Chondrocyte (in vitro differentiated cells): ENCODE data around the gene OOSP4B. TPM values are rescaled to one million over a fixed set of nuclear protein-coding genes. Genes with fewer than 3 reads are reported as not detected.
"Not testable (repeated sequence)": the region's sequence is repeated elsewhere in the genome, so short reads cannot be mapped to it uniquely, and the experiment has no call there.

Experiments used
- DNase-seq: peaks from one replicate; pipeline ENCODE4 v3.0.0; 2021; ENCODE audit warnings: mixed read lengths, low spot score
- H3K27ac Mint-ChIP-seq: one replicate; pipeline ENCODE4 v1.8.0; 2021; ENCODE audit warnings: mild to moderate bottlenecking, moderate library complexity, mixed read lengths; ENCODE audit not compliant: unreplicated experiment
- H3K27me3 Mint-ChIP-seq: 2 replicates; pipeline ENCODE4 v1.8.0; 2021; ENCODE audit warnings: low read depth, mixed read lengths
- H3K36me3 Mint-ChIP-seq: 2 replicates; pipeline ENCODE4 v1.8.0; 2021; ENCODE audit warnings: low read depth, mixed read lengths
- H3K4me1 Mint-ChIP-seq: 2 replicates; pipeline ENCODE4 v1.8.0; 2021; ENCODE audit warnings: low read depth, mild to moderate bottlenecking, mixed read lengths
- H3K4me3 Mint-ChIP-seq: one replicate; pipeline ENCODE4 v1.8.0; 2021; ENCODE audit warnings: mild to moderate bottlenecking, moderate library complexity, mixed read lengths; ENCODE audit not compliant: unreplicated experiment
- H3K9me3 Mint-ChIP-seq: 2 replicates; pipeline ENCODE4 v1.8.0; 2021; ENCODE audit warnings: low read depth, mixed read lengths
- total RNA-seq: library from RNA; stranded (reverse); gene quantifications from 3 replicates; pipeline ENCODE4 v1.2.1, GENCODE V29; 2021
- TF ChIP-seq, protein P1 (sequence below): fragments of 200-600 bp; sonication (generic); IDR thresholded peaks from 2 replicates; pipeline ENCODE4 v1.5.0; 2021; ENCODE audit warnings: antibody characterized with exemption, mild to moderate bottlenecking, moderate library complexity

OOSP4B gene
- total RNA-seq, 1 donor from 2014 or later: not detected

DNA sequence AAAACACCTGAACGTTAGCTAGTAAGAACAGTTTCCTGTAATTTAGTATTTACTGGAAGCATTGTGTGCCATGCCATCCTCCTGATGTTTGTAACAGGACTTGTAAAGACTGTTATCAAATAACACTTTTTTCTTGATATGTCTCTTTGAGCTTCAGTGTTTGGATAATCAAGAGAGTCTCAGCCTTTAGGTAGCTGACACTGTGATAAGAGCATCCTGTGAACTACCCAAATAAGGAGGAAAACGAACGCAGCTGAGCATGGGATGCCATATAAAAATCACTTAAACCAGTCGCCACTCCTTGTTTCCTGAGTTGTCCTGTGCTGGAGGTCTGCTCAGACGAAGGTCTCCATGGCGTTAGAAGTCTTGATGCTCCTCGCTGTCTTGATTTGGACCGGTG is 23.1 kb downstream of the OOSP4B start, which contains the start of gene OOSP2:
TSS of gene OOSP2 (plus strand) at position 301 of the 400 bp plus-strand sequence. CDS start at position 352, 51 bp downstream.
- H3K27ac Mint-ChIP-seq: no peak within 1 kb of the TSS
- H3K36me3 Mint-ChIP-seq: no peaks in the 10 kb centered on the region
- H3K4me1 Mint-ChIP-seq: no peaks in the 10 kb centered on the region
- TF ChIP-seq, protein P1, sequence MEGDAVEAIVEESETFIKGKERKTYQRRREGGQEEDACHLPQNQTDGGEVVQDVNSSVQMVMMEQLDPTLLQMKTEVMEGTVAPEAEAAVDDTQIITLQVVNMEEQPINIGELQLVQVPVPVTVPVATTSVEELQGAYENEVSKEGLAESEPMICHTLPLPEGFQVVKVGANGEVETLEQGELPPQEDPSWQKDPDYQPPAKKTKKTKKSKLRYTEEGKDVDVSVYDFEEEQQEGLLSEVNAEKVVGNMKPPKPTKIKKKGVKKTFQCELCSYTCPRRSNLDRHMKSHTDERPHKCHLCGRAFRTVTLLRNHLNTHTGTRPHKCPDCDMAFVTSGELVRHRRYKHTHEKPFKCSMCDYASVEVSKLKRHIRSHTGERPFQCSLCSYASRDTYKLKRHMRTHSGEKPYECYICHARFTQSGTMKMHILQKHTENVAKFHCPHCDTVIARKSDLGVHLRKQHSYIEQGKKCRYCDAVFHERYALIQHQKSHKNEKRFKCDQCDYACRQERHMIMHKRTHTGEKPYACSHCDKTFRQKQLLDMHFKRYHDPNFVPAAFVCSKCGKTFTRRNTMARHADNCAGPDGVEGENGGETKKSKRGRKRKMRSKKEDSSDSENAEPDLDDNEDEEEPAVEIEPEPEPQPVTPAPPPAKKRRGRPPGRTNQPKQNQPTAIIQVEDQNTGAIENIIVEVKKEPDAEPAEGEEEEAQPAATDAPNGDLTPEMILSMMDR: no peak
- no peak within 1 kb of the TSS for H3K4me3 Mint-ChIP-seq
- H3K9me3 Mint-ChIP-seq: no peaks in the 10 kb centered on the region
- H3K27me3 Mint-ChIP-seq: peaks cover 7% of the 10 kb centered on the region
- DNase-seq: no peak

DNA sequence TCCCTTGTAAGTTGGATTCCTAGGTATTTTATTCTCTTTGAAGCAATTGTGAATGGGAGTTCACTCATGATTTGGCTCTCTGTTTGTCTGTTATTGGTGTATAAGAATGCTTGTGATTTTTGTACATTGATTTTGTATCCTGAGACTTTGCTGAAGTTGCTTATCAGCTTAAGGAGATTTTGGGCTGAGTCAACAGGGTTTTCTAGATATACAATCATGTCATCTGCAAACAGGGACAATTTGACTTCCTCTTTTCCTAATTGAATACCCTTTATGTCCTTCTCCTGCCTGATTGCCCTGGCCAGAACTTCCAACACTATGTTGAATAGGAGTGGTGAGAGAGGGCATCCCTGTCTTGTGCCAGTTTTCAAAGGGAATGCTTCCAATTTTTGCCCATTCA is 33.4 kb downstream of the OOSP4B start:
- H3K36me3 Mint-ChIP-seq, H3K4me3 Mint-ChIP-seq, H3K27me3 Mint-ChIP-seq, H3K27ac Mint-ChIP-seq, H3K9me3 Mint-ChIP-seq, DNase-seq, H3K4me1 Mint-ChIP-seq: not testable (repeated sequence)

DNA sequence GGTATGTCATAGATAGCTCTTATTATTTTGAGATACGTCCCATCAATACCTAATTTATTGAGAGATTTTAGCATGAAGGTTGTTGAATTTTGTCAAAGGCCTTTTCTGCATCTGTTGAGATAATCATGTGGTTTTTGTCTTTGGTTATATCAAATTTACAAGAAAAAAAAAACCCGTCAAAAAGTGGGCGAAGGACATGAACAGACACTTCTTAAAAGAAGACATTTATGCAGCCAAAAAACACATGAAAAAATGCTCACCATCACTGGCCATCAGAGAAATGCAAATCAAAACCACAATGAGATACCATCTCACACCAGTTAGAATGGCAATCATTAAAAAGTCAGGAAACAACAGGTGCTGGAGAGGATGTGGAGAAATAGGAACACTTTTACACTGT is 33.9 kb downstream of the OOSP4B start:
- H3K27ac Mint-ChIP-seq, H3K36me3 Mint-ChIP-seq, H3K9me3 Mint-ChIP-seq, H3K4me3 Mint-ChIP-seq, H3K27me3 Mint-ChIP-seq, H3K4me1 Mint-ChIP-seq, DNase-seq: not testable (repeated sequence)

DNA sequence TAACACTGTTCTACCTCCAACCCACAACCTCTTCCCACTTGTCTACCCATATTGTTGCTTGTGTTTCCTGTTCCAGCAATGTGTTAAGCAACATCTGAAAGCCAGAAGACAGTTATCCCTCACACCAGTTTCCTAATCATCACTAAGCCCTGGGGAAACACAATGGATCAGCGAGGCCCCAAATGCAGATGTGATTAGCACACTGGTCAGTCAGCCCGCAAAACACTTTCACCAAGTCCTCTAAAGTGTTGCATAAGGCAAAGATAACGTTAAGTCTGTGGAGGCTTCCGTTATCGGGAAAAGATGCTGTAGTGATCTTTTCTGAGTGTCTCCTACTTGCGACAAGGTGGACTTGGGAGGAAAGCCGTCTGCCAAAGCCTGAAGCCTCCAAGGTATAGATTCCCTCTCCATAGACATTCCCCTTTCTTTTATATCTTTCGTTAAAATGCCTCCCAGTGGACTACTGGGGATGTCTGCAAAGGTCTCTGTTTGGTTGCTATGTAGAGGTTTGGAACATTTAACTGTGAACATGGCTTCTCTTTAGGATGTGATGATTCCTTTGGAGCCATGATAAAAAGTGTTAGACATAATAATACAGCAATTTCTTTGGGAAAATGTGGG is 39.5 kb downstream of the OOSP4B start, which contains the start of gene MS4A3:
TSS of gene MS4A3 (plus strand) at position 317 of the 621 bp plus-strand sequence. CDS start 4,496 bp downstream, outside the sequence.
- Mint-ChIP-seq H3K4me3 (no peak within 1 kb of the TSS), H3K27ac (no peak within 1 kb of the TSS)

DNA sequence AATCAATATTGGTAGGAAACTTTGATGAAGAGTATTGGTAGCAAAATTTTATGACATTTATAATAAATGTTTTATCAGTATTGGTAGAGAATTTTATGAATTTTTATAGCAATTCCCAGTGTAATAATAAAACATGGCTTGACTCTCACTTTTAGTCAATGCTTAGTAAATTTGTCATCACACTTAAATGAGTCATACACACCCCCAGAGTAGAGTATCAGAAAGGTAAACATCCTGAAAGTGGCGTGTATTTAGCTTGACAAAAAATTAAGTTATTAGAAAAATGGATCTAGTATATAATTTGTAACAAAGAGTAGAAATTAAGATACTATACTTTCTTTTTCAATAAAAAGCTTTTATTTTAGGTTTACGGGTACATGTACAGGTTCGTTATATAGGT is 42.1 kb downstream of the OOSP4B start:
- H3K27ac Mint-ChIP-seq: no peak overlapping the region
- peaks cover 3% of the 10 kb centered on the region for H3K9me3 Mint-ChIP-seq
- DNase-seq: no peak
- TF ChIP-seq, protein P1: no peak
- H3K36me3 Mint-ChIP-seq: no peaks in the 10 kb centered on the region
- H3K27me3 Mint-ChIP-seq: peaks cover 2% of the 10 kb centered on the region
- no peaks in the 10 kb centered on the region for H3K4me1 Mint-ChIP-seq
- H3K4me3 Mint-ChIP-seq: no peak overlapping the region

More for the DNA sequence above, 39.5 kb downstream of the OOSP4B start, which contains the start of gene MS4A3:
- no peak for DNase-seq
- Mint-ChIP-seq H3K9me3 (peaks cover 6% of the 10 kb centered on the region), H3K4me1 (no peaks in the 10 kb centered on the region), H3K36me3 (no peaks in the 10 kb centered on the region), H3K27me3 (peaks cover 2% of the 10 kb centered on the region)
- TF ChIP-seq, protein P1: no peak

DNA sequence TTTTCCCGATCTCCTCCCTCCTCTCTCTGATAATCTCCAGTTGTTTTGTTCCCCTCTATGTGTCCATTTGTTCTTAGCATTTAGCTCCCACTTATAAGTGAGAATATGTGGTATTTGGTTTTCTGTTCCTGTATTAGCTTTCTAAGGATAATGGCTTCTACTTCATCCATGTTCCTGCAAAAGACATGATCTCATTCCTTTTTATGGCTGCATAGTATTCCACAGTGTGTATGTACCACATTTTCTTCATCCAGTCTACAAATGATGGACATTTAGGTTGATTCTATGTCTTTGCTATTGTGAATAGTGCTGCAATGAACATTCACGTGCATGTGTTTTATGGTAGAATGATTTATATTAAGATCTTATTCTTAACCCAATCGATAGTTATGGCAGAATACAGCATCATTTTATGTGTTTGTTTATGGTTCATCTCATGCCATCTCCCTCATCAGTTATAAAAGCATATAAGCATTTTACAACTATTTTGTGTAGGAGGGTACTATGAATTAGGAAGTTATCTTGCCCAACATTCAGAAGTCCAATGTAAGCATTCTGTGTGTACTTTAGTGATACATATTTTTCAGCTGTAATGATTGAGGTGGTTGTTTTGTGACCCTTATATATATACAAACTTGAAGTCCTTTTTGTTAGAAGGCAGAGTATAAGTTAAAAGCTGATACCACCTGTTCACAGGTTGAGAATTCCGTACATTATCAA is 42.7 kb downstream of the OOSP4B start:
- H3K4me3 Mint-ChIP-seq: no peak overlapping the region
- DNase-seq: no peak
- TF ChIP-seq, protein P1: no peak
- H3K4me1 Mint-ChIP-seq: no peaks in the 10 kb centered on the region
- H3K27ac Mint-ChIP-seq: no peak overlapping the region
- peaks cover 2% of the 10 kb centered on the region for H3K27me3 Mint-ChIP-seq
- peaks cover 3% of the 10 kb centered on the region for H3K9me3 Mint-ChIP-seq
- no peaks in the 10 kb centered on the region for H3K36me3 Mint-ChIP-seq
